ENCODE data around the gene POLR1A. TPM values are rescaled to one million over a fixed set of nuclear protein-coding genes. Genes with fewer than 3 reads are reported as not detected.

POLR1A gene
- total and polyA plus RNA-seq, 2 of the 8 experiments (the other 6 are each of a cell fraction or from before 2014, with no cell fraction given), result 8.9 to 58.1 TPM

DNA sequence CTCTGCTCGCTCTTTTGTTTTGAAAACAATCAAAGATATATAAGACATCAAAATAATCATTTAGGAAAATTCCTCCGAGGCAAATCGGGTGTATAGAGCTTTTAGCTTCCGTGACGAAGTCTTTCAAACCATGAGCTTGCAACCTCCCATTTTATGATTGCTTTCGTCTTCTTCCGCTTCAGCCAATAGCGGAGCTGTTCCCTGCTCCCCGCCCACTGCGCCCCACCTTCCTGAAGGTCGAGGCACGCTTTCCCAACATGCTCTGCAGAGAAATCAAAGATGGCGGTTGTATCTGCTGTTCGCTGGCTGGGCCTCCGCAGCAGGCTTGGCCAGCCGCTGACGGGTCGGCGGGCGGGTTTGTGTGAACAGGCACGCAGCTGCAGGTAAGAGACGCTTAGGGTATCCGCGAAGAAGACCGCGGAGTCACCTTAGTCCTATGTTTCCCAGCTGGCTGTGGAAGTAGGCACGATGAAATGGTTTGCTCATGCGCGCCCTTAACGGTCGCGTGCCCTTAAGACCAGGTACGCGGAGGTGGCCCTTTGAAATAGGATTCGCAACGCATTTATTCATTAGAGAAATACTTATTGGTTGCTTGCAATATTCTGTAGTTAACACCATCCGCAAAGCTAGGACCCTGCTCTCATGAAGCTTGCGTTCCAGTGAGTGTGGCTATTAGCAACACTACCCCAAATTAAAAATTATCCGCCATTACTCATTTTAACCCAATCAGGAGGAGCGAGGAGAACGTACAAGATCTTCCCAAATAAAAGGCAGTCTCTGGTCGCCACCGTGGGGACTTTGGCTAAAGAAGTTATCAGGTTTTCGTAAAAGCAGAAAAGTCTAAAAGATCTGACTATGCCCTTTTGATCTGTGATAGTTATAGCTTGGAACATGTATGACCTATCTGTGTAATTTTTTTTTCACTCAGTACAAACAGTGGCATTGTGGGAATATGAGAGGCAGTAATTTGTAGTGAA is 571 bp upstream of the POLR1A start, which contains the start of gene PTCD3 (continued):
- no peak for TF ChIP-seq MAFK (IDR thresholded peaks at IDR 0.05; ENCODE audit: low read depth, low read length)
- TF ChIP-seq RBBP5 (IDR thresholded peaks at IDR 0.05; ENCODE audit: borderline replicate concordance, low read depth, low read length), result peak; percentile 64; the same call in 1 of the 2 replicates
- peak; percentile 25 to 59; a peak in 1 of 4 replicates for TF ChIP-seq SIN3A (conservative IDR thresholded peaks at IDR 0.05 in 1 of 2, IDR thresholded peaks at IDR 0.05 in 1 of 2; ENCODE audit: low read depth in 1 of 2, low read length in 2 of 2)
- TF ChIP-seq HDAC2 (IDR thresholded peaks at IDR 0.05; ENCODE audit: borderline replicate concordance in 1 of 2, low read depth in 2 of 2, low read length in 2 of 2), result no peak
- TF ChIP-seq POU5F1 (IDR thresholded peaks at IDR 0.05; ENCODE audit: low read depth, low read length), result no peak
- TF ChIP-seq JUN (IDR thresholded peaks at IDR 0.05; ENCODE audit: low read depth, low read length), result no peak
- peak; percentile 34 for TF ChIP-seq KDM4A (IDR thresholded peaks at IDR 0.05; ENCODE audit: low read depth, low read length, severe bottlenecking)
- TF ChIP-seq CEBPB (IDR thresholded peaks at IDR 0.05; ENCODE audit: low read depth, low read length), result no peak
- no peak for TF ChIP-seq FOSL1 (IDR thresholded peaks at IDR 0.05; ENCODE audit: insufficient read depth, low read depth, low read length)
- TF ChIP-seq SAP30 (IDR thresholded peaks at IDR 0.05; ENCODE audit: insufficient read depth, insufficient replicate concordance, low read length), result peak; percentile 37
- TF ChIP-seq, protein P1, sequence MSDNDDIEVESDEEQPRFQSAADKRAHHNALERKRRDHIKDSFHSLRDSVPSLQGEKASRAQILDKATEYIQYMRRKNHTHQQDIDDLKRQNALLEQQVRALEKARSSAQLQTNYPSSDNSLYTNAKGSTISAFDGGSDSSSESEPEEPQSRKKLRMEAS (IDR thresholded peaks at IDR 0.05), result peak; percentile 56; the same call in 1 of the 2 replicates
- peak; percentile 98 for TF ChIP-seq TAF1 (IDR thresholded peaks at IDR 0.05; ENCODE audit: low read depth, low read length)
- no peak for TF ChIP-seq HDAC6 (IDR thresholded peaks at IDR 0.05; ENCODE audit: low read depth, low read length)
- TF ChIP-seq SUZ12 (IDR thresholded peaks at IDR 0.05; ENCODE audit: low read length), result no peak
- TF ChIP-seq, protein P2, sequence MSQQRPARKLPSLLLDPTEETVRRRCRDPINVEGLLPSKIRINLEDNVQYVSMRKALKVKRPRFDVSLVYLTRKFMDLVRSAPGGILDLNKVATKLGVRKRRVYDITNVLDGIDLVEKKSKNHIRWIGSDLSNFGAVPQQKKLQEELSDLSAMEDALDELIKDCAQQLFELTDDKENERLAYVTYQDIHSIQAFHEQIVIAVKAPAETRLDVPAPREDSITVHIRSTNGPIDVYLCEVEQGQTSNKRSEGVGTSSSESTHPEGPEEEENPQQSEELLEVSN (IDR thresholded peaks at IDR 0.05), result peak; percentile 9; the same call in 1 of the 2 replicates
- peak; percentile 91 for TF ChIP-seq TAF7 (optimal IDR thresholded peaks at IDR 0.05; ENCODE audit: borderline replicate concordance, low read depth, low read length)
- TF ChIP-seq EP300 (IDR thresholded peaks at IDR 0.05; ENCODE audit: borderline replicate concordance in 1 of 2, low read depth in 2 of 2, low read length in 2 of 2), result peak in 1 of 2 experiments; percentile 96; a peak in 2 of 3 replicates
- no peak for TF ChIP-seq CBX8 (IDR thresholded peaks at IDR 0.05; ENCODE audit: borderline replicate concordance, low read depth, low read length)
- TF ChIP-seq POLR2AphosphoS5 (IDR thresholded peaks at IDR 0.05; ENCODE audit: low read depth, low read length), result peak; percentile 97
- peak; percentile 30 for TF ChIP-seq CREB1 (IDR thresholded peaks at IDR 0.05)
- TF ChIP-seq KDM1A (IDR thresholded peaks at IDR 0.05; ENCODE audit: borderline replicate concordance, low read length), result no peak

Measured in H1 (cell line).